ENCODE data around the gene ZIK1. TPM values are rescaled to one million over a fixed set of nuclear protein-coding genes. Genes with fewer than 3 reads are reported as not detected.
A peak's percentile ranks its signal among the peaks of the same experiment; 100 is the strongest.

Gene ZIK1
- total RNA-seq, 1 donor from 2014 or later, result 12.9 TPM

GRCh38 chr19:57566396-57567265 is 17.3 kb upstream of the ZIK1 start:
- Mint-ChIP-seq H3K27me3 (no peaks in the 10 kb centered on the region), H3K4me1 (ENCODE audit: low read depth) (no peaks in the 10 kb centered on the region), H3K36me3 (ENCODE audit: insufficient read depth) (peaks cover 27% of the 10 kb centered on the region), H3K27ac (no peak overlapping the region), H3K9me3 (ENCODE audit: low read depth) (peaks cover 62% of the 10 kb centered on the region), H3K4me3 (ENCODE audit: low read depth) (no peak overlapping the region)
- no peak for DNase-seq (ENCODE audit: low spot score, unreplicated experiment)
- TF ChIP-seq, protein P1, sequence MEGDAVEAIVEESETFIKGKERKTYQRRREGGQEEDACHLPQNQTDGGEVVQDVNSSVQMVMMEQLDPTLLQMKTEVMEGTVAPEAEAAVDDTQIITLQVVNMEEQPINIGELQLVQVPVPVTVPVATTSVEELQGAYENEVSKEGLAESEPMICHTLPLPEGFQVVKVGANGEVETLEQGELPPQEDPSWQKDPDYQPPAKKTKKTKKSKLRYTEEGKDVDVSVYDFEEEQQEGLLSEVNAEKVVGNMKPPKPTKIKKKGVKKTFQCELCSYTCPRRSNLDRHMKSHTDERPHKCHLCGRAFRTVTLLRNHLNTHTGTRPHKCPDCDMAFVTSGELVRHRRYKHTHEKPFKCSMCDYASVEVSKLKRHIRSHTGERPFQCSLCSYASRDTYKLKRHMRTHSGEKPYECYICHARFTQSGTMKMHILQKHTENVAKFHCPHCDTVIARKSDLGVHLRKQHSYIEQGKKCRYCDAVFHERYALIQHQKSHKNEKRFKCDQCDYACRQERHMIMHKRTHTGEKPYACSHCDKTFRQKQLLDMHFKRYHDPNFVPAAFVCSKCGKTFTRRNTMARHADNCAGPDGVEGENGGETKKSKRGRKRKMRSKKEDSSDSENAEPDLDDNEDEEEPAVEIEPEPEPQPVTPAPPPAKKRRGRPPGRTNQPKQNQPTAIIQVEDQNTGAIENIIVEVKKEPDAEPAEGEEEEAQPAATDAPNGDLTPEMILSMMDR (IDR thresholded peaks at IDR 0.05; ENCODE audit: unreplicated experiment), result no peak

- Mint-ChIP-seq H3K4me1 (ENCODE audit: low read depth) (no peaks in the 10 kb centered on the region), H3K9me3 (ENCODE audit: low read depth) (peaks cover 72% of the 10 kb centered on the region), H3K27ac (no peak overlapping the region), H3K4me3 (ENCODE audit: low read depth) (no peak overlapping the region), H3K36me3 (ENCODE audit: insufficient read depth) (peaks cover 58% of the 10 kb centered on the region), H3K27me3 (no peaks in the 10 kb centered on the region)
- TF ChIP-seq, protein P1 (IDR thresholded peaks at IDR 0.05; ENCODE audit: unreplicated experiment), result no peak
- no peak for DNase-seq (ENCODE audit: low spot score, unreplicated experiment)
Observed at GRCh38 chr19:57570707-57571106, 13.2 kb upstream of the ZIK1 start.

DNA sequence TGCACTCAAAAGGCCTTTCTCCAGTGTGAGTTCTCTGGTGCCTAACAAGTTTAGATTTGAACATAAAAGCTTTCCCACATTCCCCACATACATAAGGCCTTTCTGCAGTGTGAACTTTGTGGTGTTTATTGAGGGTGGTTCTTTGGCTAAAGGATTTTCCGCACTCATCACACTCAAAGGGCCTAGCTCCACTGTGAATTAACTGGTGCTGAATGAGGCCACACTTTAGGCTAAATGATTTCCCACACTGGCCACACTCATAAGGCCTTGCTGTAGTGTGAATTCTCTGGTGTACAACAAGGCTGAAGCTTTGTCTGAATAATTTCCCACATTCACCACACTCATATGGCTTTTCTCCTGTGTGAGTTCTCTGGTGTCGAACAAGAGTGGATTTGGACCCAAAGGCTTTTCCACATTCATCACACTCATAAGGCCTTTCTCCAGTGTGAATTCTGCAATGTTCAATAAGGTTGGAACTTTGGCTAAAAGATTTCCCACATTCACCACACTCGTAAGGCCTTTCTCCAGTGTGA is 11.5 kb upstream of the ZIK1 start:
- H3K4me1 Mint-ChIP-seq (ENCODE audit: low read depth), result peaks cover 2% of the 10 kb centered on the region
- H3K27me3 Mint-ChIP-seq, result no peaks in the 10 kb centered on the region
- DNase-seq (ENCODE audit: low spot score, unreplicated experiment), result no peak
- H3K9me3 Mint-ChIP-seq (ENCODE audit: low read depth), result peaks cover 75% of the 10 kb centered on the region
- TF ChIP-seq, protein P1 (IDR thresholded peaks at IDR 0.05; ENCODE audit: unreplicated experiment), result no peak
- H3K4me3 Mint-ChIP-seq (ENCODE audit: low read depth), result no peak overlapping the region
- H3K27ac Mint-ChIP-seq, result no peak overlapping the region
- H3K36me3 Mint-ChIP-seq (ENCODE audit: insufficient read depth), result peaks cover 72% of the 10 kb centered on the region

GRCh38 chr19:57576661-57577060 is 7.3 kb upstream of the ZIK1 start:
- Mint-ChIP-seq H3K4me1 (ENCODE audit: low read depth) (peaks cover 8% of the 10 kb centered on the region), H3K27ac (peak overlapping the region; percentile 44), H3K9me3 (ENCODE audit: low read depth) (peaks cover 66% of the 10 kb centered on the region), H3K27me3 (no peaks in the 10 kb centered on the region), H3K36me3 (ENCODE audit: insufficient read depth) (peaks cover 64% of the 10 kb centered on the region), H3K4me3 (ENCODE audit: low read depth) (peak overlapping the region; percentile 50)
- TF ChIP-seq, protein P1 (IDR thresholded peaks at IDR 0.05; ENCODE audit: unreplicated experiment), result no peak
- no peak for DNase-seq (ENCODE audit: low spot score, unreplicated experiment)

DNA sequence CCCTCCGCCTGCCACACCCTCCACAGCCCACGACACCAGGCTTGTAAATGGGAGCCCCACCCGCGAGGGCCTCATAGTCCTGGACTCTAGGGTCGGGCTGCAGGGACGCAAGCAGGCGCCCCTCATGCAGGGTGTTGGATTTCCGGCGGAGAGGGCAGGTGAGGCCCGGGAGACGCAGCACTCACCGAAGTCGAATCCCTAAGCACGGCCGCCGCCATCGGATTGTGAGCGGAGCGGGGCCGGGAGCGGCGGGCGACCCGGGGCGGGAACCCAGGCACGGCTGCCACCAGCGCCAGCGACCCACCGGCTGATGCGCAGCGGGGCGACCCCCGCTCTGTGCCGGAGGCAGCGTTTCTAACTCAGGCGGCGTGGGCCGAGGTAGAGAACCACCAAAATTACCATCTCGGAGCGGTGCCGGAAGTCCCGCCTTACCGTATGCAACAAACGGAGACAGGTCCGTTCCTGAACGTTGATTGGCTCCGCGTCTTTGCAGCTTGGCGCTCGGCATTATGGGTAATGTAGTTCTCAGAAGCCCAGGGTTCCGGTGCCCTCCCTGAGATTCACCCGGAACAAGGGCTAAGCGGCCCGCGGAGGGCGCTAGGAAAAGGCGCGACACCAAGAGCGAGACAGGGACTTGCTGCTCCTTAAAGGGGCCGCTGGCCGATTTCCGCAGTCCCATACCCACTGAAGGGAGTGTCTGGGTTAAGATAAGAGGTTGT is 5.3 kb upstream of the ZIK1 start, which contains the start of gene ZNF416:
TSS of gene ZNF416 (minus strand) at position 425 of the 719 bp plus-strand sequence. CDS start at position 218, 207 bp downstream.
- Mint-ChIP-seq H3K27me3 (peaks cover 4% of the 10 kb centered on the region), H3K36me3 (ENCODE audit: insufficient read depth) (peaks cover 50% of the 10 kb centered on the region), H3K4me1 (ENCODE audit: low read depth) (peaks cover 8% of the 10 kb centered on the region), H3K9me3 (ENCODE audit: low read depth) (peaks cover 54% of the 10 kb centered on the region), H3K4me3 (ENCODE audit: low read depth) (peak within 1 kb of the TSS; percentile 82), H3K27ac (peak within 1 kb of the TSS; percentile 59)
- DNase-seq (ENCODE audit: low spot score, unreplicated experiment), result peak; percentile 88
- TF ChIP-seq, protein P1 (IDR thresholded peaks at IDR 0.05; ENCODE audit: unreplicated experiment), result peak; percentile 29
